Testis (tissue), 2 donors: Measurements from ENCODE around the gene FAM90A1.
"Not testable (repeated sequence)": the region's sequence is repeated elsewhere in the genome, so short reads cannot be mapped to it uniquely, and the experiment has no call there.

ENCODE experiments used
- POLR2A ChIP-seq: fragments of 450-650 bp; IDR thresholded peaks from one replicate; pipeline ENCODE4 v1.6.1; 2017; ENCODE audit warnings: antibody characterized with exemption, mild to moderate bottlenecking, moderate library complexity
- TF ChIP-seq, protein P1 (sequence below), 3 experiments: fragments of 450-650 bp in 2 of 3; fragments of 200-600 bp in 1 of 3; sonication (generic) in 1 of 3; IDR thresholded peaks; one replicate each; pipeline ENCODE4 v1.5.1; 2016 to 2019; ENCODE audit warnings: antibody characterized with exemption in 3 of 3, mild to moderate bottlenecking in 2 of 3, moderate library complexity in 1 of 3

DNA sequence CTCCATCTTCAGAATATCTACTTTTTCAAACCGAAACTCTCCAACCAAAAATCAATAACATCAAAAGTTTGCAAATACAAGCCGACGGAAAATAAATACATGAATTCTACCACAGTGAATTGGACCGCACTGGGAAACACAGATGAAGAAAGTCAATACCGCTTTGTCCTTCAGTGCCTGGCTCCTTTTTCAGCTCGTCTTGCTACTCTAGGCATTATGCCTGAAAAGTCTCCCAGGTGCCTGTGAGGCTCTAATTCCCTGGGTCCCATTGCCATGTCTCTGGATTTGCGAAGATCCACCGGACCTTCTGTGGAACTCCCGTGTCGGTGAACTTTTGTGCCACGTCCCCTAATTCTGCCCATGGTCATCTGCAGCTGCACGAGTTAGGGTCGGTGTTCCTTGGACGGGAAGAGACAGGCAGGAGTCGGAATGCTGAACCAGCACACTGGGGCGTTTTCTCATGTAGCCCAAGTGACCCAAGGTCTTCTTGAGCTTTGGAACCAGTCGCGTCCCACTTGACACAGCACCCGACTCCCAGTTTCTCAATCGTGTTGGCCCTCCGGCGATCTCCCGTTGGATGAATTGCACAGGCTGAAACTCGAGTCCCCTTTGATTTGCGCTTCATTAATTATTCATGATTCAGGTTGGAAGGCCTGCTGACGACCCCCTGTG lies 8.6 kb downstream of the FAM90A1 start:
- TF ChIP-seq, protein P1, sequence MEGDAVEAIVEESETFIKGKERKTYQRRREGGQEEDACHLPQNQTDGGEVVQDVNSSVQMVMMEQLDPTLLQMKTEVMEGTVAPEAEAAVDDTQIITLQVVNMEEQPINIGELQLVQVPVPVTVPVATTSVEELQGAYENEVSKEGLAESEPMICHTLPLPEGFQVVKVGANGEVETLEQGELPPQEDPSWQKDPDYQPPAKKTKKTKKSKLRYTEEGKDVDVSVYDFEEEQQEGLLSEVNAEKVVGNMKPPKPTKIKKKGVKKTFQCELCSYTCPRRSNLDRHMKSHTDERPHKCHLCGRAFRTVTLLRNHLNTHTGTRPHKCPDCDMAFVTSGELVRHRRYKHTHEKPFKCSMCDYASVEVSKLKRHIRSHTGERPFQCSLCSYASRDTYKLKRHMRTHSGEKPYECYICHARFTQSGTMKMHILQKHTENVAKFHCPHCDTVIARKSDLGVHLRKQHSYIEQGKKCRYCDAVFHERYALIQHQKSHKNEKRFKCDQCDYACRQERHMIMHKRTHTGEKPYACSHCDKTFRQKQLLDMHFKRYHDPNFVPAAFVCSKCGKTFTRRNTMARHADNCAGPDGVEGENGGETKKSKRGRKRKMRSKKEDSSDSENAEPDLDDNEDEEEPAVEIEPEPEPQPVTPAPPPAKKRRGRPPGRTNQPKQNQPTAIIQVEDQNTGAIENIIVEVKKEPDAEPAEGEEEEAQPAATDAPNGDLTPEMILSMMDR (IDR thresholded peaks at IDR 0.05) = not testable (repeated sequence)
- not testable (repeated sequence) for TF ChIP-seq POLR2A
